GM19372 (cell line): Measurements from ENCODE around the gene TMEM30A.

Experiments used
- ATAC-seq: cut with Tn5 transposase; IDR thresholded peaks from one replicate; pipeline ENCODE4 v1.9.1; 2021; ENCODE audit warnings: mild to moderate bottlenecking, low read depth, moderate library complexity; ENCODE audit not compliant: unreplicated experiment

TMEM30A gene

GRCh38 chr6:75292555-75292954, 8.0 kb upstream of the TMEM30A start:
- ATAC-seq, result no peak

GRCh38 chr6:75291744-75292143, 7.2 kb upstream of the TMEM30A start:
- no peak for ATAC-seq

GRCh38 chr6:75291331-75291730, 6.7 kb upstream of the TMEM30A start:
- no peak for ATAC-seq

- no peak for ATAC-seq
These were observed 5.7 kb upstream of the TMEM30A start for GRCh38 chr6:75290136-75290945.

GRCh38 chr6:75288023-75288422, 3.4 kb upstream of the TMEM30A start:
- ATAC-seq, result no peak

- ATAC-seq, result no peak
These were observed 2.8 kb upstream of the TMEM30A start for GRCh38 chr6:75287424-75287823.

- ATAC-seq, result no peak
These were observed 2.4 kb upstream of the TMEM30A start for GRCh38 chr6:75286955-75287354.

GRCh38 chr6:75285283-75285639, 669 bp upstream of the TMEM30A start:
- peak; percentile 8 for ATAC-seq

- ATAC-seq, result no peak
These were observed 523 bp downstream of the TMEM30A start for GRCh38 chr6:75283907-75284631.

- ATAC-seq, result no peak
These were observed 1.9 kb downstream of the TMEM30A start for GRCh38 chr6:75282706-75283105.

GRCh38 chr6:75281653-75282052, 2.9 kb downstream of the TMEM30A start:
- no peak for ATAC-seq

- no peak for ATAC-seq
These were observed 4.3 kb downstream of the TMEM30A start for GRCh38 chr6:75280131-75280855.

- no peak for ATAC-seq
These were observed 5.2 kb downstream of the TMEM30A start for GRCh38 chr6:75279418-75279817.

- no peak for ATAC-seq
These were observed 6.0 kb downstream of the TMEM30A start for GRCh38 chr6:75278474-75279077.

GRCh38 chr6:75275067-75275466, 9.5 kb downstream of the TMEM30A start:
- no peak for ATAC-seq

GRCh38 chr6:75273009-75273408, 11.6 kb downstream of the TMEM30A start:
- ATAC-seq, result no peak

- ATAC-seq, result no peak
These were observed 12.3 kb downstream of the TMEM30A start for GRCh38 chr6:75272145-75272840.

GRCh38 chr6:75268988-75269354, 15.6 kb downstream of the TMEM30A start:
- no peak for ATAC-seq

GRCh38 chr6:75268121-75268987, 16.2 kb downstream of the TMEM30A start:
- ATAC-seq, result no peak
